GM12865 (cell line): ENCODE results near the gene REM1.
"Not testable (repeated sequence)": the region's sequence is repeated elsewhere in the genome, so short reads cannot be mapped to it uniquely, and the experiment has no call there.

Source experiments
- DNase-seq: peaks from one replicate; pipeline ENCODE4 v3.0.0; 2010; ENCODE audit warnings: low read depth
- H3K4me3 ChIP-seq: 2 replicates; pipeline ENCODE4 v1.5.1; 2011; ENCODE audit warnings: mild to moderate bottlenecking, low read depth, low read length, control low read depth
- CTCF ChIP-seq: IDR thresholded peaks from 2 replicates; pipeline ENCODE4 v1.5.1; 2011; ENCODE audit warnings: low read length, control low read depth, low read depth, inconsistent platforms; ENCODE audit not compliant: insufficient read depth; ENCODE audit errors: missing control alignments

Gene REM1

GRCh38 chr20:31502884-31503673 lies 28.0 kb downstream of the REM1 start:
- peak; percentile 79 for DNase-seq
- peak; percentile 88 for TF ChIP-seq CTCF
- H3K4me3 ChIP-seq, result not testable (repeated sequence)

GRCh38 chr20:31505903-31506302 lies 30.8 kb downstream of the REM1 start:
- TF ChIP-seq CTCF, result no peak
- no peak for DNase-seq
- H3K4me3 ChIP-seq, result no peak overlapping the region

- no peak overlapping the region for H3K4me3 ChIP-seq
- no peak for TF ChIP-seq CTCF
- DNase-seq, result no peak
These were observed 33.6 kb downstream of the REM1 start for GRCh38 chr20:31508517-31509244.

- peak within 1 kb of the TSS; percentile 93 for H3K4me3 ChIP-seq
- peak; percentile 96 for DNase-seq
- TF ChIP-seq CTCF, result peak; percentile 94
These were observed 39.3 kb downstream of the REM1 start, which contains the start of gene HM13 for GRCh38 chr20:31514154-31515071. Gene HM13 (plus strand): TSS chr20:31514442. CDS start chr20:31514552, 110 bp downstream.

GRCh38 chr20:31515072-31515774 lies 40.1 kb downstream of the REM1 start:
- DNase-seq, result no peak
- H3K4me3 ChIP-seq, result peak overlapping the region; percentile 93
- no peak for TF ChIP-seq CTCF

GRCh38 chr20:31515775-31516107 lies 40.7 kb downstream of the REM1 start:
- peak overlapping the region; percentile 93 for H3K4me3 ChIP-seq
- TF ChIP-seq CTCF, result no peak
- peak; percentile 54 for DNase-seq
